WI38 (cell line): ENCODE results near the gene NFYA.

Experiments
- H3K4me3 ChIP-seq: 2 replicates; pipeline ENCODE4 v1.5.1; 2011; ENCODE audit warnings: low read depth, mild to moderate bottlenecking, control low read depth, low read length
- CTCF ChIP-seq: IDR thresholded peaks from 2 replicates; pipeline ENCODE4 v1.5.1; 2012; ENCODE audit warnings: low read depth, mild to moderate bottlenecking, control low read depth, low read length

Gene NFYA

GRCh38 chr6:41040101-41040939 lies 32.5 kb upstream of the NFYA start:
- no peak for TF ChIP-seq CTCF
- no peak overlapping the region for H3K4me3 ChIP-seq

GRCh38 chr6:41040940-41041536 lies 31.7 kb upstream of the NFYA start:
- no peak overlapping the region for H3K4me3 ChIP-seq
- no peak for TF ChIP-seq CTCF

GRCh38 chr6:41042226-41043055 lies 30.3 kb upstream of the NFYA start, which contains the start of gene TSPO2:
Gene TSPO2 (plus strand): TSS chr6:41042467. CDS start chr6:41042986, 519 bp downstream.
- no peak for TF ChIP-seq CTCF
- no peak within 1 kb of the TSS for H3K4me3 ChIP-seq

- TF ChIP-seq CTCF, result no peak
- H3K4me3 ChIP-seq, result no peak overlapping the region
Measured at GRCh38 chr6:41043151-41043550, 29.6 kb upstream of the NFYA start.

- TF ChIP-seq CTCF, result no peak
- no peak overlapping the region for H3K4me3 ChIP-seq
Measured at GRCh38 chr6:41045664-41046063, 27.1 kb upstream of the NFYA start.

- no peak overlapping the region for H3K4me3 ChIP-seq
- no peak for TF ChIP-seq CTCF
Measured at GRCh38 chr6:41046084-41046483, 26.7 kb upstream of the NFYA start.
